Heart left ventricle (tissue), 16 donors: ENCODE results near the gene VMP1. TPM values are rescaled to one million over a fixed set of nuclear protein-coding genes. Genes with fewer than 3 reads are reported as not detected.
A peak's percentile ranks its signal among the peaks of the same experiment; 100 is the strongest.

Source experiments
- ATAC-seq, 4 donors: fragments of 200-7000 bp; cut with Tn5 transposase; one replicate each; pipeline ENCODE4 v1.9.1; 2020 to 2022; ENCODE audit warnings: moderate library complexity in 4 of 4, mild to moderate bottlenecking in 3 of 4, moderate number of reproducible peaks in 1 of 4
- DNase-seq, 5 donors: peaks; one replicate each; pipeline ENCODE4 v3.0.0-alpha.2; 2020
- H3K27ac ChIP-seq, 12 donors: fragments of 200-600 bp; sonication (generic) in 4 of 12; one replicate each; pipeline versions ENCODE4 v1.5.0 to v1.8.0; 2016 to 2022; ENCODE audit warnings: mild to moderate bottlenecking in 2 of 12
- H3K27me3 ChIP-seq, 9 donors: fragments of 200-600 bp; sonication (generic) in 2 of 9; one replicate each; pipeline versions ENCODE4 v1.5.1 to v1.8.0; 2016 to 2022; ENCODE audit warnings: mild to moderate bottlenecking in 3 of 9
- H3K36me3 ChIP-seq, 9 donors: fragments of 200-600 bp; sonication (generic) in 2 of 9; one replicate each; pipeline versions ENCODE4 v1.5.0 to v1.8.0; 2018 to 2022; ENCODE audit warnings: mild to moderate bottlenecking in 2 of 9
- H3K4me1 ChIP-seq, 12 donors: fragments of 200-600 bp; sonication (generic) in 4 of 12; one replicate each; pipeline versions ENCODE4 v1.5.0 to v1.8.0; 2016 to 2022; ENCODE audit warnings: mild to moderate bottlenecking in 3 of 12
- H3K4me3 ChIP-seq, 12 donors: fragments of 200-600 bp; sonication (generic) in 4 of 12; one replicate each; pipeline versions ENCODE4 v1.5.0 to v1.8.0; 2017 to 2022; ENCODE audit warnings: mild to moderate bottlenecking in 9 of 12, moderate library complexity in 4 of 12
- H3K9me3 ChIP-seq, 12 donors: fragments of 200-600 bp; sonication (generic) in 4 of 12; one replicate each; pipeline versions ENCODE4 v1.5.0 to v1.8.0; 2016 to 2022; ENCODE audit warnings: mild to moderate bottlenecking in 1 of 12
- CTCF ChIP-seq, 12 donors: fragments of 200-600 bp; sonication (generic) in 4 of 12; IDR thresholded peaks; one replicate each; pipeline versions ENCODE4 v1.5.0 to v1.8.0; 2018 to 2022; ENCODE audit warnings: antibody characterized with exemption in 12 of 12, mild to moderate bottlenecking in 5 of 12
- POLR2A ChIP-seq, 2 donors: fragments of 450-650 bp; IDR thresholded peaks; one replicate each; pipeline ENCODE4 v1.6.1; 2017; ENCODE audit warnings: antibody characterized with exemption in 2 of 2, mild to moderate bottlenecking in 2 of 2, moderate library complexity in 2 of 2
- WGBS, 4 donors: extraction: QIAGEN DNeasy Blood & Tissue Kit in 2 of 4; methylation state at CpG; one replicate each; pipeline versions ENCODE4 v1.1.5 to v1.1.7; 2013 to 2018; 5-methylcytosine and 5-hydroxymethylcytosine counted together
- intact Hi-C, 10 donors: fragments of 100-400 bp; cut with DNase I; formaldehyde crosslinking; loops; one replicate each; pipeline versions ENCODE4 v1.11.1 to v1.14.2; 2022
- polyA plus RNA-seq, 2 donors: library from polyadenylated mRNA; stranded (reverse); fragments of 200-250 nt; gene quantifications; one replicate each; pipeline ENCODE4 v1.2.3, GENCODE V29; 2013
- total RNA-seq, 9 donors: library from RNA; depleted of rRNA in 2 of 9; stranded (reverse); fragments of >200 nt in 2 of 9; fragmentation: NEBNext Ultra II Directional in 3 of 9; extraction: Animal tissue kit (Norgen Biotek cat#: 25700) in 3 of 9; gene quantifications; one replicate each; pipeline versions ENCODE4 v1.1.0 to v1.2.4, GENCODE V29; 2016 to 2023
- donor health status: ischemic (EF 13 %, LVEDD 7.1; RV severe dilation, severe dysfunction).
- donor health status: healthy with polysubstance abuse.
- donor health status: DM: no; HTN: yes; CAD: no.
- donor health status: DM: no; HTN: no; CAD: no.
- donor health status: ischemic (EF 25% LVEDD 6.9; RV normal size, moderate dysfunction).
- donor health status: ischemic (EF 25% LVEDD 5.7; RV mildly dilated, moderate dysfunction).
- donor health status: healthy.
- donor health status: DM: yes; HTN: yes; CAD: no.
- donor health status: ischemic (EF 35%, LVEDD 5.7; RV mildly dilated, moderate dysfunction).
- donor health status: nonischemic (EF 11% LVEDD 7.7; RV severe dilation, severe dysfunction).
- donor health status: DM: yes; HTN: yes; CAD: no.
- donor health status: PGD.
- donor health status: ischemic (EF 29% LVEDD 5.4; RV normal size, mild dysfunction).
- donor health status: nonischemic (EF 23%, LVEDD 6.1; RV moderate dilation, normal function).

VMP1 gene
- total and polyA plus RNA-seq, 11 donors = 19.3 to 181 (median 50.1) TPM

GRCh38 chr17:59767176-59767575 is 59.7 kb downstream of the VMP1 start:
- Histone ChIP-seq H3K9me3 (no peaks in the 10 kb centered on the region), H3K27me3 (no peaks in the 10 kb centered on the region), H3K4me1 (peaks cover 0 to 65% (median 0%) of the 10 kb centered on the region in 12 donors), H3K36me3 (peaks cover 0 to 29% (median 17%) of the 10 kb centered on the region in 9 donors), H3K27ac (peak overlapping the region in 7 of 12 donors; percentile 30 to 49 (median 39)), H3K4me3 (no peak overlapping the region)
- TF ChIP-seq CTCF (IDR thresholded peaks at IDR 0.05) (no peak), POLR2A (IDR thresholded peaks at IDR 0.05) (no peak)
- ATAC-seq = peak in 1 of 4 donors; percentile 32
- no peak for DNase-seq
- intact Hi-C loops = loop anchor here in 1 of 10 donors (5.0 kb wide), 1 partner anchor 35 kb away; no protein-coding TSS in a partner anchor

- intact Hi-C loops = loop anchor here in 1 of 10 donors (5.0 kb wide), 1 partner anchor 32 kb away; no protein-coding TSS in a partner anchor
- H3K27ac ChIP-seq = peak overlapping the region in 1 of 12 donors; percentile 81
- TF ChIP-seq CTCF (IDR thresholded peaks at IDR 0.05) (no peak), POLR2A (IDR thresholded peaks at IDR 0.05) (no peak)
- H3K36me3 ChIP-seq = peaks cover 0 to 45% (median 31%) of the 10 kb centered on the region in 9 donors
- peaks cover 0 to 47% (median 0%) of the 10 kb centered on the region in 12 donors for H3K4me1 ChIP-seq
- no peaks in the 10 kb centered on the region for H3K9me3 ChIP-seq
- no peaks in the 10 kb centered on the region for H3K27me3 ChIP-seq
- no peak overlapping the region for H3K4me3 ChIP-seq
- WGBS, 4 donors = 56 to 70% (median 66%) methylated on average over 1 of the region's 1 CpG
- ATAC-seq (peak in 2 of 4 donors; percentile 14 to 18), DNase-seq (no peak)
Measured at GRCh38 chr17:59769887-59770286, 62.4 kb downstream of the VMP1 start.

- TF ChIP-seq CTCF (IDR thresholded peaks at IDR 0.05) = no peak
- TF ChIP-seq POLR2A (IDR thresholded peaks at IDR 0.05) = no peak
Measured at GRCh38 chr17:59771093-59771492, 63.6 kb downstream of the VMP1 start.

GRCh38 chr17:59775786-59776350 is 68.4 kb downstream of the VMP1 start:
- intact Hi-C loops = no loop called here
- 95 to 99% (median 96%) methylated on average over 2 of the region's 2 CpGs for WGBS, 4 donors
- ATAC-seq = no peak
- Histone ChIP-seq H3K27ac (no peak overlapping the region), H3K4me1 (peaks cover 0 to 10% (median 0%) of the 10 kb centered on the region in 12 donors), H3K27me3 (no peaks in the 10 kb centered on the region), H3K9me3 (peaks cover 0 to 9% (median 0%) of the 10 kb centered on the region in 12 donors), H3K4me3 (no peak overlapping the region), H3K36me3 (peaks cover 0 to 64% (median 42%) of the 10 kb centered on the region in 9 donors)
- DNase-seq = no peak
- TF ChIP-seq POLR2A (IDR thresholded peaks at IDR 0.05) = no peak
- no peak for TF ChIP-seq CTCF (IDR thresholded peaks at IDR 0.05)

More at GRCh38 chr17:59771093-59771492, 63.6 kb downstream of the VMP1 start:
- 95 to 98% (median 97%) methylated on average over 2 of the region's 2 CpGs for WGBS, 4 donors
- Histone ChIP-seq H3K4me1 (peaks cover 0 to 47% (median 0%) of the 10 kb centered on the region in 12 donors), H3K27me3 (no peaks in the 10 kb centered on the region), H3K27ac (peak overlapping the region in 1 of 12 donors; percentile 81), H3K9me3 (no peaks in the 10 kb centered on the region), H3K36me3 (peaks cover 0 to 45% (median 33%) of the 10 kb centered on the region in 9 donors), H3K4me3 (no peak overlapping the region)
- ATAC-seq (no peak), DNase-seq (no peak)
- intact Hi-C loops = no loop called here
